Suprapubic skin (tissue), 4 donors: ENCODE data around the gene POC1A.

ENCODE experiments used
- CTCF ChIP-seq, 2 donors: fragments of 200-600 bp in 1 of 2; fragments of 450-650 bp in 1 of 2; sonication (generic) in 1 of 2; IDR thresholded peaks; one replicate each; pipeline ENCODE4 v1.5.1; 2016 to 2019; ENCODE audit warnings: antibody characterized with exemption in 2 of 2, mild to moderate bottlenecking in 1 of 2, moderate library complexity in 1 of 2
- EP300 ChIP-seq: sonication (generic); formaldehyde crosslinking; IDR thresholded peaks from one replicate; pipeline ENCODE4 v1.6.1; 2017; ENCODE audit warnings: antibody characterized with exemption
- POLR2AphosphoS5 ChIP-seq, 3 donors: sonication (generic); formaldehyde crosslinking; IDR thresholded peaks; one replicate each; pipeline ENCODE4 v1.6.1; 2017; ENCODE audit warnings: antibody characterized with exemption in 3 of 3

- TF ChIP-seq CTCF (IDR thresholded peaks at IDR 0.05) (no peak), POLR2AphosphoS5 (IDR thresholded peaks at IDR 0.05) (no peak), EP300 (no peak)
Observed at GRCh38 chr3:52069855-52070254, 84.4 kb downstream of the POC1A start.
